Upper lobe of right lung (tissue), 1 donor: ENCODE results near the gene RAB18. TPM values are rescaled to one million over a fixed set of nuclear protein-coding genes. Genes with fewer than 3 reads are reported as not detected.

Experiments
- ATAC-seq: fragments of 200-7000 bp; cut with Tn5 transposase; one replicate; pipeline ENCODE4 v1.9.1; 2020; ENCODE audit warnings: mild to moderate bottlenecking, moderate library complexity
- DNase-seq: peaks from one replicate; pipeline ENCODE4 v3.0.0-alpha.2; 2020
- H3K27ac ChIP-seq: fragments of 200-600 bp; one replicate; pipeline ENCODE4 v1.8.0; 2022
- H3K27me3 ChIP-seq: fragments of 200-600 bp; one replicate; pipeline ENCODE4 v1.8.0; 2022; ENCODE audit warnings: mild to moderate bottlenecking
- H3K36me3 ChIP-seq: fragments of 200-600 bp; one replicate; pipeline ENCODE4 v1.8.0; 2022
- H3K4me1 ChIP-seq: fragments of 200-600 bp; one replicate; pipeline ENCODE4 v1.8.0; 2022
- H3K4me3 ChIP-seq: fragments of 200-600 bp; one replicate; pipeline ENCODE4 v1.8.0; 2022; ENCODE audit warnings: mild to moderate bottlenecking
- H3K9me3 ChIP-seq: fragments of 200-600 bp; one replicate; pipeline ENCODE4 v1.8.0; 2022
- CTCF ChIP-seq: fragments of 200-600 bp; IDR thresholded peaks from one replicate; pipeline ENCODE4 v1.8.0; 2022; ENCODE audit warnings: antibody characterized with exemption
- intact Hi-C: fragments of 100-400 bp; cut with DNase I; formaldehyde crosslinking; loops from one replicate; pipeline ENCODE4 v1.11.0; 2022
- total RNA-seq: library from RNA; stranded (reverse); fragmentation: NEBNext Ultra II Directional; extraction: Animal tissue kit (Norgen Biotek cat#: 25700); gene quantifications from one replicate; pipeline ENCODE4 v1.2.1, GENCODE V29; 2021
- donor health status: DM: no; HTN: yes; CAD: no; lungs with severe emphysema.

RAB18 gene
- total RNA-seq, 1 donor from 2014 or later, result 89.2 TPM

DNA sequence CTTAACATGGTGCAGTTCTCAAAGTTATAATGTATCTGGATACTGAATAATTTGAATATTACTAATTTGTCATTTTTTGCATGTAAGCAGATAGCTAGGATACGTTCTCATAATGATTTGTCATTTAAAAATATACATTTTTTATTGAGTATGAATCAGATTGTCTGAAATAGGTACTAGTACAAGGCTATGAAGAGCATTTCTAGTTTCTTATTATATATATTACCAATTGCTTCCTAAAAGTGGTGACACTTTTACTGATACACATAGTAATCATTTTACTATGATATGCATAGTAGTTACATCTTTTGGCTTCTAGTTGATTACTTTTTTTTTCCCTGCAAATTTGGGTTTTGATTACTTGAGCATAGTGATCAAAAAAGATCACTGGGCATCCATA lies 26.4 kb downstream of the RAB18 start:
- Histone ChIP-seq H3K27me3 (no peaks in the 10 kb centered on the region), H3K9me3 (no peaks in the 10 kb centered on the region), H3K4me3 (no peak overlapping the region), H3K27ac (no peak overlapping the region), H3K4me1 (peaks cover 17% of the 10 kb centered on the region), H3K36me3 (peaks cover 18% of the 10 kb centered on the region)
- no peak for ATAC-seq
- TF ChIP-seq CTCF, result no peak
- DNase-seq, result no peak
- intact Hi-C loops, result no loop called here

- H3K36me3 ChIP-seq, result peaks cover 19% of the 10 kb centered on the region
- peaks cover 8% of the 10 kb centered on the region for H3K4me1 ChIP-seq
- no peak for ATAC-seq
- no peak overlapping the region for H3K4me3 ChIP-seq
- H3K9me3 ChIP-seq, result no peaks in the 10 kb centered on the region
- intact Hi-C loops, result no loop called here
- no peak overlapping the region for H3K27ac ChIP-seq
- TF ChIP-seq CTCF, result no peak
- no peak for DNase-seq
- H3K27me3 ChIP-seq, result no peaks in the 10 kb centered on the region
Measured at GRCh38 chr10:27531336-27531847, 27.3 kb downstream of the RAB18 start.

DNA sequence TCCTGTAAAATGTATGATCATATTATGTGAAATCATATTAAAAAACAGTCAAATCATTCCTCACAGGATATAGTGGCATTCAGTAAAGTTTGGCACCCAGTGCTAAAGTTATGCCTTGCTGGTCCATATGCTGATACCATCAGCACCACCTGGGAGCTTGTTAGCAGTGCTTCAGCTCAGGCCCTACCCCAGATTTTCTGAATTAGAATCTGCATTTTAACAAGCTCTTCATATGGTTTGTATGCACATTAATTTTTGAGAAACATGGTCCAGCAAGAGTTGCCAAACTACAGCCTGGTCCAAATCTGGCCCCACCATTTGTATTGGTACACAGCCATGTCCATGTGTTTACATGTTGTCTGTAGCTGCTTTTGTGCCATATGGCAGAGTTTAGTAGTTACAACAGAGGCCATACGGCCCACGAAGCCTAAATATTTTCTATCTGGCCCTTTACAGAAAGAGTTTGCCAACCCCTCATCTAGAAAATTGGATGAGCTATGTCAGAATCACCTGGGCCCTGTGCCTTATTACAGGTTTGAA lies 30.1 kb downstream of the RAB18 start:
- Histone ChIP-seq H3K4me1 (peaks cover 6% of the 10 kb centered on the region), H3K36me3 (peaks cover 43% of the 10 kb centered on the region), H3K27me3 (no peaks in the 10 kb centered on the region), H3K27ac (no peak overlapping the region), H3K4me3 (no peak overlapping the region), H3K9me3 (no peaks in the 10 kb centered on the region)
- intact Hi-C loops, result no loop called here
- DNase-seq (no peak), ATAC-seq (no peak)
- TF ChIP-seq CTCF, result no peak

GRCh38 chr10:27535317-27535716 lies 31.2 kb downstream of the RAB18 start:
- ATAC-seq (no peak), DNase-seq (no peak)
- no peaks in the 10 kb centered on the region for H3K27me3 ChIP-seq
- H3K9me3 ChIP-seq, result no peaks in the 10 kb centered on the region
- intact Hi-C loops, result no loop called here
- no peak for TF ChIP-seq CTCF
- H3K27ac ChIP-seq, result no peak overlapping the region
- H3K4me1 ChIP-seq, result no peaks in the 10 kb centered on the region
- no peak overlapping the region for H3K4me3 ChIP-seq
- H3K36me3 ChIP-seq, result peaks cover 53% of the 10 kb centered on the region

DNA sequence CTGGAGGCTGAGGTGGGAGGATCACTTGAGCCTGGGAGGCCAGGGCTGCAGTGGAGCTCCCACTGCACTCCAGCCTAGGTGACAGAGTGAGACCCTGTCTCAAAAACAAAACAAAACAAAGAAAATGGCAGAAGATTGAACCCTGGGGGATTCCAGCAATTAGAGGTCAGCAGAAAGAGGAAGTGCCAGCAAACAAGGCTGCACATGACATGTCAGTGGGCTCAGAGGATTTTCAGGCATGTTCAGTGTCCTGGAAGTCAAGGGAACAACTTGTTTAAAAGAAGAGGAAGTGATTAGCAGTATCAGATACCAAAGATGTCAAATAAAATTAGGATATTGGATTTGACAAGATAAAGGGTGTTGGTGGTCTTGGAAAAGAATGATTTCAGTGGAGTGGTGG lies 32.3 kb downstream of the RAB18 start:
- H3K27ac ChIP-seq, result no peak overlapping the region
- no peaks in the 10 kb centered on the region for H3K27me3 ChIP-seq
- no peaks in the 10 kb centered on the region for H3K9me3 ChIP-seq
- ATAC-seq, result peak; percentile 34
- H3K4me3 ChIP-seq, result no peak overlapping the region
- intact Hi-C loops, result no loop called here
- DNase-seq, result no peak
- no peaks in the 10 kb centered on the region for H3K4me1 ChIP-seq
- H3K36me3 ChIP-seq, result peaks cover 57% of the 10 kb centered on the region
- TF ChIP-seq CTCF, result no peak

DNA sequence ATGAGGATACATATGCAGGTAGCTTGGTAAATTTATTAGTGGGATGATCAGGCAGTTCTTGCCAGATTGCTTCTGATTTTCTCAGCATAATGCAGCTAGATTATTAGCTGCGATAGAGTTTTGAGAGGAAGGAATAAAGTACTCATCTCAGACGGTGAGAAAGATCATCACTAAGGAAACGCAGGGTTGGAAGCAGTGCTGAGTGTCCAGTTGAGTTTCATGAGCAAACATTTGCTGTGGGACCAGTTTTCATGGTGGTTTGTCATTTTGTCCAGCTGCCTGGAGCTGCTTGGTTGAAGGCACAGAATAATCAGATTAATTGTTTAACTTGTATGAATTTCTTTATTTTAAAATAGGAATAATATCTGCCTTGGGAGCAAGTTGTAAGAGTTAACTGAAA lies 33.1 kb downstream of the RAB18 start:
- peaks cover 62% of the 10 kb centered on the region for H3K36me3 ChIP-seq
- intact Hi-C loops, result no loop called here
- no peak for TF ChIP-seq CTCF
- H3K27ac ChIP-seq, result no peak overlapping the region
- ATAC-seq (no peak), DNase-seq (no peak)
- H3K27me3 ChIP-seq, result no peaks in the 10 kb centered on the region
- no peak overlapping the region for H3K4me3 ChIP-seq
- no peaks in the 10 kb centered on the region for H3K9me3 ChIP-seq
- H3K4me1 ChIP-seq, result no peaks in the 10 kb centered on the region
